GM18867 (cell line): Measurements from ENCODE around the gene NTN4.
"Not testable (repeated sequence)": the region's sequence is repeated elsewhere in the genome, so short reads cannot be mapped to it uniquely, and the experiment has no call there.

Source experiments
- ATAC-seq: cut with Tn5 transposase; IDR thresholded peaks from one replicate; pipeline ENCODE4 v1.9.1; 2021; ENCODE audit warnings: mild to moderate bottlenecking, moderate library complexity; ENCODE audit not compliant: unreplicated experiment

The NTN4 gene

DNA sequence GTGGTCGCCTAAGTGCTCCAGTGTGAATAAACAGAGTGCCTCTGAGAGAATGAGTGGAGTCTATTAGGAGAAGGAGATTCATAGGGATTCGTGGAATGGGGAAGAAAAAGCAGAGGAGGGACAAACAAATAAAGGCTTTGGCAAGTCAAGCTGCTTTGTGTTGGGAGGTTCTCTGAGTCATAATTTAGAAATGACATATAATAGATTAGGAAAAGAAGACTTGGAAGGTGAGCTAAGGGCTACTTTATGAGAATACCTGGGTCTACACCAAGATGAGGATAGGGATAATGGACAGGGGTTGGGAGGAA lies 6.4 kb upstream of the NTN4 start:
- ATAC-seq = no peak

DNA sequence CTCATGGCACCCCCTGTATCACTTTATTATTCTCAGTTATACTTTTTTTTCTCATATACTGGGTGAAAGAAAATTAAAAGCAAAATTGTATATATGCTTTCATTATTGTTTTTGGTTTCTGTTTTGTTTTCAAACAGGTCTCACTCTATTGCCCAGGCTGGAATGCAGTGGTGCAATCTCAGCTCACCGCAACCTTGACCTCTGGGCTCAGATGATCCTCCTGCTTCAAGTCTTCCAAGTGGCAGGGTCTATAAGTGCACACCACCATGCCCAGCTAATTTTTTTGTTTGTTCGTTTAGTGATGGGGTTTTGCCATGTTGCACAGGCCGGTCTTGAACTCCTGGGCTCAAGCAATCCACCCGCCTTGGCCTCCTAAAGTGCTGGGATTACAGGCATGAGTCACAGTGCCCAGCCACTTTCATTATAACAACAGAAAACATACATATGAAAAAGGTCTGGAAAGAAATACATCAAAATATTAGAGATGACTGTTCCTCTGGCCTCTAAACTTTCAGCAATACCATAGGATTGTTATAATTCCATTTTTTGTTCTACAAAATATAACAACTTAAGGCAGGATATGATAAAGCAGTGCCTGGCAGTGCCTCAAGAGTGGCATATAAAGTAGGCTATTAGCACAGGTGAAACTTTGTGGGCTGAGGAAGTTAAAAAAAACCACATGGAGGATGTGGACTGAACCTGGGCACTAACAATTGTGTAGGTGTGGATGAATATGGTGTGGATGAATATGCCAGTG lies 5.8 kb upstream of the NTN4 start:
- ATAC-seq = no peak

DNA sequence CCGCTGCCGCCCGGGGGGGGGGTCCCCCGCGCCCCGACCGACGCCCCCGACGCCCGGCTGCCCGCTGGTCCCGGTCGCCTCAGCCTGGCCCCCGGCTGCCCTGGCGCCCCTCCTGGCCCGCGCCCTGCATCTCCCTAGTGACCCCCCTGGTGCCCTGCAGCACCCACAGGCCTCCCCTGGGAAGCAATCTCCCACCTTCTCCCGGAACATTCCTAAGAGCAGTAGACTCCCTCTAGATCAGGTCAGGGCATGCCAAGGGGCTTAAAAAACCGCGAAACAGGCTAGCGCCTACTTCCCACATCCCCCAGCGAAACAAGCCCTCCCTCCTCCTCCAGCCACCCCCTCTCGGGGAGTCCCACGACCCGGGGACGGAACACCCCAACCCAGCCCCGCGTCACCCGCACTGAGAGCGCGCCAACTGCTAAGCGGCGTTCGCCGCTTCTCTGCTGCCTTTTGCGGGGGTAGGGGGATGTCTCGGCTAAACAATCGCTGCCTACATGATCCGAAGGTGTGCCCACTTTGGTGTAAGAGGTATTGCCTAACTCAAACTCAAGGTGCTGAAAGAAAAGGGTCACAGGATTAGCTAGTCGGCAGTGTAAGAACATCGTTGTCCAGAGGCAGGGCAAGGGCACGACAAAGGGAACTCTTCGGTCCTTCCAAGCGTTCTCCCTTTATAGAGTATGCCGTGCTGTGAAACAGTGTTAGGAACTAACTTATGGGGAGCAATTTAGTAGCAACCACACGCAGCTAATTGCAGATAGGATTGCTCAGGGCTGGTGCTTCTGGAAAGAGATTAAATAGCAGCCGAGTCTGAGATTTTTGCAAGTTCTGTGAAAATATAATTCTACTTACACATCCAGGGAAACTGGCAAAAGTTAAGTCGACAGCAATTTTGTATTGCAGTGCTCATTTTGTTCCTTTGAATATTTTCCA lies 619 bp upstream of the NTN4 start:
- ATAC-seq = no peak

DNA sequence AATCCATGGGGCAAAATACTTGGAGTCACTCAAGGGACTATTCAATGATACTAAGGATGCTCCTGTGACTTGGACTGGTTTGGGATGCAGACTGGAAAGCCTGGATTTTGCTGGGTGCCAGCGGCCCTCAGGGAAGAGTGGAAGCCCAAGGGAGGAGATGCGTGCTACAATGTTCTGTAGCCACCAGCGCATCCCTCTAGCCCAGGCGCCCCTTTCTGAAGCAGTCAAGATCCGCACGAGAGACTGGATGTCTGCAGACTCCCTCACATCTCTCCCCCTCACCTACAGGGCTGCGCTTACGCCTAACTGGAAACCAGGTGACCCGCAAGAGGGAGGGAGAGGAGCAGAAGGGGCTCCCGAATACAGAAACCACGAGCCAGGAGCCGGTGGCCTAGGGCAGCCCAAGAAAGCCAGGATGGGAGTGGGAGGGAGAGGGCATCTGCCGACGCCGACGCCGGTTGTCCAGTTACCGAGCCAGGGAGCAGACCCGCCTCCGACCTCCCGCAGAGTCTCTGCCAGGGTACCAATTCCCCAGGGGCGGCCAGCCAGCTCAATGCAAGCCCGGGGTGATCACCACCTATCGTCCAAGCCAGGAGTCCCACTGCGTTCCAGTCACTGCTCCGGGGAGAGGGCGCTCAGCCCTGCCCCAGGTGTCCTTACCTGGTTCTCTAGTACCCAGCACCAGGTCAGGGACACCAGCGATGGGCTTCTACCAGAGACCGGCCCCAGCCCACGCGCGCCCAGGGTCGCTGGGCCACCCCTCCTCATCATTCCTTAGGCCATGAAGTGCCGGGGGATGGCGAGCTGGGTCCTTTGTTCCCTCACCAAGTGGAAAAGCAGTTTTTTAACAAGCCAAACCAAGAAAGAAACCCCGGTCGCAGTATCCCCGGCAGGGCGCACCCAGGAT lies 1.2 kb downstream of the NTN4 start:
- no peak for ATAC-seq

DNA sequence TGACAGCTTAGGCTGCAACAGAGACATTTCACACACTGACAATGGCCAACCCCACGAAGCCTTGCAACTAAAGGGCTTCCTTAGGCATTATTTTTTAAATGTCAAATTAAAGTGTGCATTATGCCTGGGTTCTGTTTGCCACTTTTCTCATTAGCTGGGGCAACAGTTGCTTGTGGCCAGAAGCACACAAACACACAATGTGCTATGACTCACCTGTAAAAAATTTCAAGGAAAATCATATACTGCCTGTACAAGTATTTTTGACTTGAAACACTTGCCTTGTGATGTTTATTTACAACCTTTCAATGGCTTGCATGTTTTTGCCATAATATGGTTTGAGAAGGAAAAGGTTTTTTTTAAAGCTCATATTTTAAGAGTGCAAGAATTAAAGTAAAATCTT lies 1.9 kb downstream of the NTN4 start:
- no peak for ATAC-seq

DNA sequence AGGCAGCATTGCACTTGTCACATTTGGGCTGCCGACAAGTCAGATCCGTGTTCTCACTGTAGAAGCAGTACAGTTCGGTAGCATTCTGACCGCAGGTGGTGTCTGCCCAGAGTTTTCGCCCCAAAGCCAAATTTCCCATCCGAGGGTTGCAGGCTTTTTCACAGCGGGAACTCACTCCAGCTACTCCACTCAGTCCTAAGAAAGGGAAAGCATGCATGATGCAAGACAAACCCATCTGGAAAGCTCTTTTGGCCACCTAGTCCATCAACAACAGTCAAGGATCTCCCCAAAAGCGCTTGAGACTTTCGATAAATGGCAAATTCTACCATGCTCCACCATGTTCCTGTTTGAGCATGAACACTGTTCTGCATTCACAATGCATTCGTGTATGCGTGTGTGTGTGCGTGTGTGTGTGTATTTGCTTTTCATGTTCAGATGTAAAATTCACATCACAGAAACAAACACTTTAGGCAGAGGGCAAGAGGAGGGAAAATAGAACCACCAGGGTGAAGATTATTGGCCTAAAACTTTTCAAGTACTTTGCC lies 3.2 kb downstream of the NTN4 start:
- ATAC-seq = no peak

DNA sequence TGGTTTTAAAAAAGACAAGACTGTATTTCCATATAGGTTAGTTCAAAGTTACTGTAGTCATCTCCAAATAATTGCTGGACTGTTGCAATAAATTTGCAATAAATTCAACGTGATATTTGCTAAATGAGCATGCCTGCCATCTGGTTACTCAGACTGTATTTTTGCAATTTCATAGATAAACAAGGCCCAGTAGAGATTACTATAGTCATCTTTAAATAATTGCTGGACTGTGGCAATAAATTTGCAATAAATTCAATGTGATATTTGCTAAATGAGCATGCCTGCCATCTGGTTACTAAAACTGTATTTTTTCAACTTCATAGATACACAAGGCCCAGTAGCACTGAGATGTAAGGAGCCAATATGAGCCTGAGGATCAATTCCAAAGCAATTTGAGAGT lies 5.6 kb downstream of the NTN4 start:
- ATAC-seq = no peak

DNA sequence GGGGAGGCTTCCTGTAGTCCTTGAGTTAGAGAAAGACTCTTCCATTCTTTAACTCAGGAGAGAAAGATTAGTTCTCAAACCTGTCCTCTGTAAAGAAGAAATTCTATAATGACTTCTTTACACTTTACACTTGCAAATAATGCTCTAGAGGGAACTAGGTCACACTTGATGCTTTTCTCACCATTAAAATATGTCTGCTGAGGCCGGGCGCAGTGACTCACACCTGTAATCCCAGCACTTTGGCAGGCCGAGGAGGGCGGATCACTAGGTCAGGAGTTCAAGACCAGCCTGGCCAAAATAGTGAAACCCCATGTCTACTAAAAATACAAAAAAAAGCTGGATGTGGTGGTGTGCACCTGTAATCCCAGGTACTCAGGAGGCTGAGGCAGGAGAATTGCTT lies 6.3 kb downstream of the NTN4 start:
- ATAC-seq = no peak

DNA sequence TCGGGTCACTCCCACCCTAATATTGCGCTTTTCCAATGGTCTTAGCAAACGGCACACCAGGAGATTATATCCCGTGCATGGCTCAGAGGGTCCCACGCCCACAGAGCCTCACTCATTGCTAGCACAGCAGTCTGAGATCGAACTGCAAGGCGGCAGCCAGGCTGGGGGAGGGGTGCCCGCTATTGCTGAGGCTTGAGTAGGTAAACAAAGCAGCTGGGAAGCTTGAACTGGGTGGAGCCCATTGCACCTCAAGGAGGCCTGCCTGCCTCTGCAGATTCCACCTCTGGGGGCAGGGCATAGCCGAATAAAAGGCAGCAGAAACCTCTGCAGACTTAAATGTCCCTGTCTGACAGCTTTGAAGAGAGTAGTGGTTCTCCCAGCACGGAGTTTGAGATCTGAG lies 15.1 kb downstream of the NTN4 start:
- ATAC-seq = not testable (repeated sequence)

DNA sequence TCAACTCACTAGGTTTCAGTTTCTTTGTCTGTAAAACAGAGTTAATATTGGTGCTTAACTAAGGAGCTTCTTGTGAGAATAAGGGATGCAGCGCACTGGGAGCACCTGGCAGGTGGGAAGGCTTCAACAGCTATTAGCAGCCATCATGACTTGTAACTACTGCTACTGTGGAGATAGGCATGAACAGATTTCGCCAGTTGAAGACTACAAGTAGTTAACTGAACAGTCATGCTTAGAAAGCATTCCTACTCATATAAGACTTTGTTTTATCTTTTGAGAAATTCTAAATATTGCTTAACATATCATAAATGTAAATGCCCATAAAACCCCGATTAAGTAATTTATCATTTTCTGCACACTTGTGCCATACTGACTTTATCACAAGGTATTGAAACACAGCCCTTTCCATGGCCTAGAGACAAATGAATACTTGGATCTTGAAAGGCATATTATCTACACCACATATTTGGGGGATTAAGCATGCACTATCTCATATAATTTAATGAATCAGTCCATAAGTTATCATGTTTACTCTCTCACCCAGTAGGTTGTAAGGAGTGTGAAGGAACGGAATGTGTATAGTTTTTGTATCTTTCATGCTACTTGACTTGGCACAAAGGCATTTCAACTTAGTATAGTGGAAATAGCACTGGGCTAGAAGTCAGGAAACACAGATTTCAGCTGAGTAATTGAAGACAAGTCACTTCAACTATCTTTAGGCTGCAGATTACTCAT lies 16.1 kb downstream of the NTN4 start:
- no peak for ATAC-seq

DNA sequence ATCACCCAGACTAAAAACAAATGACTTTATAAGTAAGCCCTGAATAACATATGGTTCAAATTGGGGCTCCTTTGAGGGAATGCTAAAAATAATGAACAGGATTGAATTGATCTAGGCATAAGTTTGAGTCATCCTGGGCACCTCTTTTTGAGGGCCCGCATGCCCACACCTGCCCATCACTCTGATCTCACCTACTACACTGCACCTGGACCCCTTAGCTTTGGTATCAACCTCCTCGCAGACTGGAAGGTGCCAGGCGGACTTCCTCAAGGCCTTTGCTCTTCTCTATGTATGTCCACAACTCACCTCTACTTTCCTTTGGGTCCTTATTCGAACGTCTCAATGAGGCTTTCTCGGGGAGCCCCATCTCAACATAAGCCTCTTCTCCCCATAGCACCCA lies 17.2 kb downstream of the NTN4 start:
- no peak for ATAC-seq

DNA sequence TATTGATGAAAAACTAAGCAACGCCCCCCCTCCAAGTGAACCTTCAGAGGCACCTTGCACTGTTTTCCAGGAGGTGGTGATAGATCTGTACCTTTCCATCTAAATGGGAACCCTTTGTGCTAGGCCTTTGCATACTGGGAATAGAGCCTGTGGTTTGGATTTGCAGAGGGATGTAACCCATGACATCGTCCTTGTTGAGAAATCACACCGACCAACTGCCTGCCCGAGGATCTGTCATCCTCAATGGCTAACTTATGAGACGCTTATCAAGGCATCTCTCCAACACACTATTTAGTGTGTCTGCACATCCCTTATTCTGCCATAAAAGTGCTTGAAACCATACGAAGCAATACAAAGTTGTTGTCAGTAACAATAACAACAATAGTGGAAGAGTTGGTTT lies 22.9 kb downstream of the NTN4 start:
- ATAC-seq = no peak

DNA sequence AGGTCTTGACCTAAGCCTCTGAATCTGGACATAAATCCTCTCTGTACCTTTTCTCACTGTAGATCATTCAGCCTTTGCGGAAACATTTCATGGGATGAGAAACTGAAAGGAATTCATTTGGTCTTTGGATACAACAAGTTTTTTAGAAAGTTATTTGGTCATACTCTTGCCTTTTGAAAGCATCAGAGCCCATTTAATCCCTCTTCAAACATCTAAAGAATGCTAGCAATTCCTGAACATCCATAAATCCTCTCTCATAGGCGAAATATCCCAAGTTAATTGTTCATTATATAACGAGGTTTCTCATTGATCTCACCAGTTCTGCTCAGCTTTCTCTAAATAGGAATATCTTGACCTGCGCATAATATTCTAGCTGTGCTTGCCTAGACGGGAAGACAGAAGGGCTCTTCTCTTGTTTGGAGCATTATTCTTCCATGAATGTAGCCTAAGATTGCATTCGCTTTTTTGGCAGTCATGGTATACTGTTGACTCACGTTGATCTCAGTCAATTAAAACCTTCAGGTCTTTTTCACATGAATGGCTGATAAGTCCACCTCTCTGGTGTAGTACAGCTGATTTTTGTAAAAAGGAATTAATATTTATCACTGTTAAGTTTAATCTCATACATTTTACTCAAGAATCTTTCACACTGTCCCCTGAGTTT lies 24.1 kb downstream of the NTN4 start:
- ATAC-seq = no peak

DNA sequence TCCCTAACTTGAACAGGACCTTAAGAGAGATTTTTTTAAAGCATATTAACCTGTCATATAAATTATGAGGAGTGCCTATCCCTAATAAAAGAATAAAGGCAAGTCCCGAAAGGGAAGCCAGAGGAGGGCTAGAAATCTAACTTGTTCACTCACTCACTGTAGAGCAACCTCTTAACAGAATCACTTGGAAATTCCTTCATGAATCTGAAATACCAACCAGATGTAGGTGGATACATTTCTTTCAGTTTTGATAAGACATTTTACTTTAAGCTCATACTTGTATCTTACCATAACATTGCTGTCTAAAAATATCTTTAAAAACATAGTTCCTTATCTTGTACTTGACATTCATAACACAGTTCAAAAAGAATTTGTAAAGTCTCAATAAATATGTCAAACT lies 25.7 kb downstream of the NTN4 start:
- ATAC-seq = no peak

DNA sequence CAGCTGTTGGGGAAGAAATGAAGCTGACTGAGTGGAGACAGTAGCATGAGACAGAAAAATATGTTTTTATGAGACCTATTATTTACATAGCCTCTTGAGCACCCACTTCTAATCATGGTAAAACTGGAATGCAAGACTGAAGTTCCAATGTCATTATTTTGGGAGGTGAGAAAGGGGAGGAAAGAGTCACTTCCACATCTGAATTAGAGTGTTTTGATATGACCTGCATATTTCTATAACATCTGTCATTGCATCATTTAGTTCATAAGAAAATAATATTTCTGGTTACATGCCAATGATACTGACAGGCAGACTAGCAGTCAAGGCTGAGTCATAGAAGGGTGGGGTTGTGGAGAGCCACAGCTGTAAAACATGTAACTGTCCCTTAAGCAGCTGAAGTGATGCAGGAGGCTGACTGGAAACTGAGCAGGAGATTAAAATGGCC lies 26.7 kb downstream of the NTN4 start:
- no peak for ATAC-seq

DNA sequence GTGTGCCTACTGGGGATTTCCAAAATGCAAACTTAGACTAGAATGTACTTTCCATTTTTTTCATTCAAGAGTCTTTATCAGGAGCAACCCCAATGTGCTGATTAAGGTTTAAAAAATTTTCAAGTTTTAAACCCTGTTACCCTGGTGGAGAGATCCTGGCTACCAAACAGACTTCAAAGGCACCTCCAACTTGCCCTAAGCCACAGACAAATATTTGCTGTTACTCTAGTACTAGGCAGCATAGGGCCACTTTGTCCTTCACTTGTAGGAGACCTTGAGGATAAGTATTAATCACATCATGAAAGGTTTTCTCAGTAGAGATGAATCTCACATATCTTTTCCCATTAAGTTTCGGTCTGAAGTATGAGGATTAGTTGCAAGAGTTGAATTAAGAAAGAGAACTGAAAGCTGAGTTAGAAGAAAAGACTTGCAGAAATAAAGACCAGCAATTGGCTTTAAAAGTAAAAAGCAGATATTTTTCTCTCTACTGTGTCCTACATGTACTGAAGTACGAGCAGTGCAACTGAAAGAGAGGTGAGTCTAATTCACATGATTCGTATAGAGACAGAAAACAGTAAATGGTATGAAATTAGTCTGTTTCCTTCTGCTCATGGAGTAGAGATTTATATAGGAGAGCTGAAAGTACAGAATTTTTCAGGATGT lies 28.3 kb downstream of the NTN4 start:
- no peak for ATAC-seq

DNA sequence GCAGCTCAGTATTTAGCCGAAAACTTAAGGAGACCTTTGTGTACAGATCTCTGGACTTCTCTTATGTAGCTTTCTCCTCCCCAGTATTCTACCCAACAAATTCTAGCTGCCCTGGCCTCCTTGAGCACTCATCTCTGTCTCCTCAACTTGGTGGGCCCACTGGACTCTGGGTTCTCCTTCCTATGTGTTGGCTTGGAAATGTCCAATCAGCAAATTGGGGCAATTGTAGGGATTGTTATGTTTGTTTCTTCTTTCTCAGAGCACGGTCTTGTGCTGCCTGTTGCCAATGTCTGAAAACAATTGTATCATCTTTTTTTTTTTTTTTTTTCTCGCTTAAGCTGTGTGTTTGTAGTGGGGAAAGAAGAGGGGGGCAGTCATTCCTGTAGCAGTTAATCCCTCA lies 30.2 kb downstream of the NTN4 start:
- ATAC-seq = no peak

DNA sequence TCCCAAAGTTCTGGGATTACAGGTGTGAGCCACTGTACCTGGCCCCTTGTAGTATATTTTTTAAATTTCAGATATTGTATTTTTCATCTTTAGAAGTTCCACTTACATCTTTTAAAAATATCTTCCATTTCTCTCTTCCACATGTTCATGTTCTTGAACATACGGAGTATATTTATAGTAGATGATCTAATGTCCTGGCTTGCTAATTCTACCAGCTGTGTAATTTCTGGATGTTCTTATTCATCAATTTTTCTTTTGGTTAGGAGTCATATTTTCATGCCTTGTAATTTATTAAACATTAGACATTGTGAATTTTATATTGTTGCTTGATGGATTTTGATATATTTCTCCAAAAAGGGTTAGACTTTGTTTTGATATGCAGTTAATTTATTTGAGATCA lies 30.8 kb downstream of the NTN4 start:
- ATAC-seq = no peak

DNA sequence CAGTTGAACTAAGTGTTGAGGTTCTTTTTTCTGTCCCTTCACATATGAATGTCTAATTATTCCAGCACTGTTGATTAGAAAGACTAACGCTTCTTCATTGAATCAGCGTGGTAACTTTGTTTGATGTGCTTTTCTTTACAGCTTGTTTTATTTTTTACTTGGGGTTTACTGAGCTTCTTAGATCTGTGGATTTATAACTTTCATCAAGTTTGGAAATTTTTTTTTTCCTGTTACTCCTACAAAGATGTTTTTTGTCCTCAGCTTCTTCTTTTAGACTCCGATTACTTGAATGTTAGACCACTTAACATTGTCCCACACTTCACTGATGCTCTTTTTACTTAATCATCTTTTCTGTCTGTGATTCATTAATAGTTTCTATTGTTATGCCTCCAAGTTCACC lies 31.5 kb downstream of the NTN4 start:
- no peak for ATAC-seq
